GM19238 (cell line): ENCODE results near the gene FBXL3.
A peak's percentile ranks its signal among the peaks of the same experiment; 100 is the strongest.
"Not testable (repeated sequence)": the region's sequence is repeated elsewhere in the genome, so short reads cannot be mapped to it uniquely, and the experiment has no call there.

Source experiments
- DNase-seq: peaks from one replicate; pipeline ENCODE4 v3.0.0; 2011; ENCODE audit warnings: low spot score; ENCODE audit not compliant: insufficient read length

Gene FBXL3

GRCh38 chr13:76983676-76984075 is 43.3 kb downstream of the FBXL3 start:
- DNase-seq: no peak

- DNase-seq: no peak
Measured at GRCh38 chr13:76982061-76982460, 44.9 kb downstream of the FBXL3 start.

- DNase-seq: peak; percentile 85
Measured at GRCh38 chr13:76980075-76980718, 46.8 kb downstream of the FBXL3 start.

- no peak for DNase-seq
Measured at GRCh38 chr13:76976929-76977328, 50.0 kb downstream of the FBXL3 start.

- DNase-seq: no peak
Measured at GRCh38 chr13:76976490-76976889, 50.5 kb downstream of the FBXL3 start.

GRCh38 chr13:76975863-76976262 is 51.1 kb downstream of the FBXL3 start:
- DNase-seq: no peak

GRCh38 chr13:76974618-76974975 is 52.4 kb downstream of the FBXL3 start:
- DNase-seq: no peak

- DNase-seq: no peak
Measured at GRCh38 chr13:76973920-76974617, 52.9 kb downstream of the FBXL3 start.

GRCh38 chr13:76971851-76972829 is 54.8 kb downstream of the FBXL3 start:
- no peak for DNase-seq

GRCh38 chr13:76971215-76971614 is 55.7 kb downstream of the FBXL3 start:
- no peak for DNase-seq

GRCh38 chr13:76969488-76970365 is 57.2 kb downstream of the FBXL3 start:
- DNase-seq: no peak

GRCh38 chr13:76968041-76968440 is 58.9 kb downstream of the FBXL3 start:
- no peak for DNase-seq

GRCh38 chr13:76967031-76967430 is 59.9 kb downstream of the FBXL3 start:
- no peak for DNase-seq

GRCh38 chr13:76965759-76966421 is 61.1 kb downstream of the FBXL3 start:
- DNase-seq: no peak

- DNase-seq: not testable (repeated sequence)
Measured at GRCh38 chr13:76959734-76960133, 67.2 kb downstream of the FBXL3 start.

- DNase-seq: no peak
Measured at GRCh38 chr13:76958841-76959432, 68.0 kb downstream of the FBXL3 start.

- DNase-seq: no peak
Measured at GRCh38 chr13:76955661-76956060, 71.3 kb downstream of the FBXL3 start.
